Measurements from ENCODE around the gene ZFP69B. TPM values are rescaled to one million over a fixed set of nuclear protein-coding genes. Genes with fewer than 3 reads are reported as not detected.
"Not testable (repeated sequence)": the region's sequence is repeated elsewhere in the genome, so short reads cannot be mapped to it uniquely, and the experiment has no call there.

Gene ZFP69B
- total RNA-seq, 4 donors from 2014 or later = 0.39 to 2.3 (median 1.3) TPM

GRCh38 chr1:40495315-40495903, 45.1 kb downstream of the ZFP69B start:
- WGBS, 2 donors = 95 to 97% methylated on average over 4 of the region's 4 CpGs
- Histone ChIP-seq H3K9me3 (peaks cover 0 to 92% (median 41%) of the 10 kb centered on the region in 4 donors), H3K4me1 (no peaks in the 10 kb centered on the region)

DNA sequence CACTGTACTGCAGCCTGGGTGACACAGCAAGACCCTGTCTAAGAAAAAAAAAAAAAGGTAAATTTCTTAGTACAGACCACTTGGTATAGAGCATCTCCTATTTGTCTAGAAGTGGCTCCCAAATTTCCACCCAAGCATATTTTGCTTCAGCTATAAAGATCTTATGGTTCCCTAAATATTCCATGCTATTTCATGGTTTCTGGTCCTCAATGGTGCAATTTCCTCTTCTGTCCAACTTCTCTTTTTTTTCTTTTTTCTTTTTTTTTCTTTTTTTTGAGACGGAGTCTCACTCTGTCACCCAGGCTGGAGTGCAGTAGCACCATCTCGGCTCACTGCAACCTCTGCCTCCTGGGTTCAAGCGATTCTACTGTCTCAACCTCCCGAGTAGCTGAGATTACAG, 52.4 kb downstream of the ZFP69B start:
- not testable (repeated sequence) for H3K4me1 ChIP-seq; H3K4me3 ChIP-seq; H3K27ac ChIP-seq; H3K27me3 ChIP-seq; DNase-seq (ENCODE audit: low spot score in 2 of 2)
- 91 to 92% methylated on average over 4 of the region's 4 CpGs for WGBS, 2 donors
- H3K36me3 ChIP-seq = peaks cover 0 to 66% (median 0%) of the 10 kb centered on the region in 3 donors
- peaks cover 0 to 88% (median 16%) of the 10 kb centered on the region in 4 donors for H3K9me3 ChIP-seq

More at GRCh38 chr1:40495315-40495903, 45.1 kb downstream of the ZFP69B start:
- Histone ChIP-seq H3K27ac (no peak overlapping the region), H3K4me3 (no peak overlapping the region), H3K27me3 (no peaks in the 10 kb centered on the region), H3K36me3 (peaks cover 0 to 89% (median 11%) of the 10 kb centered on the region in 3 donors)
- no peak for DNase-seq (ENCODE audit: low spot score in 2 of 2)
- TF ChIP-seq EP300 (IDR thresholded peaks at IDR 0.05) = no peak
- TF ChIP-seq CTCF (IDR thresholded peaks at IDR 0.05) = no peak
- TF ChIP-seq POLR2A (IDR thresholded peaks at IDR 0.05) = no peak

DNA sequence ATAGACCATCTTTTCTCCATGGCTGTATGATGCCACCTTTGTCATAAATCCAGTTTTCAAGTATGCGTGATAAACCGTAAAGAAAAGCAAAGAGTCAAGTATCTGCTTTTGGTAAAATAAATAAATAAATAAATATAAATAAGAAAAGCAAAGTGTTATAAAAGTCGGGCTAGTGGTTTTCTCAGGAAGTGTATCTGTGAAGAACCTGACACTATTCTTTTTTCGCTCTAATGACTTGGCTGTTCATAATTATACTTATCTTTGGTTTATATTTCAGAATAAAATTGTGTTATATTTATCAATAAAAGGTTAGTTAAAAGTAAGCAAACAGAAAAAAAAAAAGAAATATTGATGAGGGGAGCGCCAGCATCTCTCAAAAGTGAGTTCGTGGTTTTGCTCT, 57.7 kb downstream of the ZFP69B start:
- Histone ChIP-seq H3K27ac (peak overlapping the region in 2 of 4 donors; percentile 67 to 78), H3K9me3 (peaks cover 0 to 61% (median 2%) of the 10 kb centered on the region in 4 donors), H3K4me1 (peaks cover 0 to 14% (median 0%) of the 10 kb centered on the region in 4 donors), H3K27me3 (no peaks in the 10 kb centered on the region), H3K4me3 (peak overlapping the region; percentile 60 to 91 (median 72)), H3K36me3 (peaks cover 0 to 43% (median 0%) of the 10 kb centered on the region in 3 donors)
- WGBS, 2 donors = 63 to 65% methylated on average over 6 of the region's 6 CpGs
- DNase-seq (ENCODE audit: low spot score in 2 of 2) = no peak
- TF ChIP-seq POLR2A (IDR thresholded peaks at IDR 0.05) (no peak), CTCF (IDR thresholded peaks at IDR 0.05) (no peak), EP300 (IDR thresholded peaks at IDR 0.05) (no peak)

GRCh38 chr1:40508375-40509341, 58.4 kb downstream of the ZFP69B start, which contains the start of gene EXO5:
Gene EXO5 (plus strand): TSS chr1:40508767. CDS start chr1:40514545, 5,778 bp downstream.
- Histone ChIP-seq H3K4me3 (peak within 1 kb of the TSS; percentile 60 to 91 (median 72)), H3K27ac (peak within 1 kb of the TSS in 3 of 4 donors; percentile 67 to 78 (median 77)), H3K27me3 (no peaks in the 10 kb centered on the region), H3K9me3 (peaks cover 0 to 59% (median 2%) of the 10 kb centered on the region in 4 donors), H3K4me1 (peaks cover 0 to 14% (median 0%) of the 10 kb centered on the region in 4 donors), H3K36me3 (peaks cover 0 to 44% (median 0%) of the 10 kb centered on the region in 3 donors)
- peak; percentile 50 to 57 for DNase-seq (ENCODE audit: low spot score in 2 of 2)
- TF ChIP-seq POLR2A (IDR thresholded peaks at IDR 0.05) (peak in 1 of 2 donors; percentile 31), CTCF (IDR thresholded peaks at IDR 0.05) (no peak), EP300 (IDR thresholded peaks at IDR 0.05) (peak; percentile 33 to 69)
- 0 to 1% methylated on average over 36 to 46 of the region's 76 CpGs for WGBS, 2 donors

Other genes starting within 250 kb of the ZFP69B start
- gene TMCO2, start 202.5 kb upstream of the ZFP69B start, total RNA-seq = not detected
- 10 to 100 TPM; 27.0 to 51.1 (median 32.1) TPM for gene ZMPSTE24, start 192.2 kb upstream of the ZFP69B start, total RNA-seq
- 1 to 10 TPM; 3.3 to 8.8 (median 7.0) TPM for gene COL9A2, start 133.2 kb upstream of the ZFP69B start, total RNA-seq
- 10 to 100 TPM; 36.7 to 55.2 (median 45.1) TPM for gene SMAP2, start 76.7 kb upstream of the ZFP69B start, total RNA-seq
- gene ZFP69, start 26.8 kb downstream of the ZFP69B start, total RNA-seq = 1 to 10 TPM; 1.7 to 7.6 (median 3.4) TPM
- 1 to 10 TPM; 2.0 to 6.5 (median 4.6) TPM for gene EXO5, start 58.3 kb downstream of the ZFP69B start, total RNA-seq
- gene ZNF684, start 81.2 kb downstream of the ZFP69B start, total RNA-seq = 1 to 10 TPM; 5.3 to 9.0 (median 6.4) TPM
- 1 to 10 TPM; 2.1 to 6.9 (median 4.0) TPM for gene RIMS3, start 215.2 kb downstream of the ZFP69B start, total RNA-seq
- 10 to 100 TPM; 30.3 to 36.3 (median 33.3) TPM for gene NFYC, start 241.2 kb downstream of the ZFP69B start, total RNA-seq